GM19043 (cell line): ENCODE data around the gene CACTIN.
"Not testable (repeated sequence)": the region's sequence is repeated elsewhere in the genome, so short reads cannot be mapped to it uniquely, and the experiment has no call there.

Experiments used
- ATAC-seq: cut with Tn5 transposase; IDR thresholded peaks from one replicate; pipeline ENCODE4 v1.9.1; 2021; ENCODE audit warnings: low read depth; ENCODE audit not compliant: unreplicated experiment

CACTIN gene

GRCh38 chr19:3632739-3633558 is 6.4 kb upstream of the CACTIN start:
- no peak for ATAC-seq

GRCh38 chr19:3632098-3632497 is 5.5 kb upstream of the CACTIN start:
- ATAC-seq, result no peak

GRCh38 chr19:3631053-3631861 is 4.7 kb upstream of the CACTIN start:
- no peak for ATAC-seq

- not testable (repeated sequence) for ATAC-seq
Observed at GRCh38 chr19:3628766-3629165, 2.2 kb upstream of the CACTIN start.

GRCh38 chr19:3627351-3627723 is 747 bp upstream of the CACTIN start:
- ATAC-seq, result no peak

GRCh38 chr19:3625996-3626472 is 556 bp downstream of the CACTIN start:
- ATAC-seq, result no peak

GRCh38 chr19:3623716-3624115 is 2.9 kb downstream of the CACTIN start:
- no peak for ATAC-seq

GRCh38 chr19:3622224-3622623 is 4.4 kb downstream of the CACTIN start:
- ATAC-seq, result no peak

GRCh38 chr19:3621689-3622088 is 4.9 kb downstream of the CACTIN start:
- ATAC-seq, result no peak

GRCh38 chr19:3620817-3621547 is 5.6 kb downstream of the CACTIN start:
- ATAC-seq, result no peak

- ATAC-seq, result no peak
Observed at GRCh38 chr19:3620145-3620816, 6.3 kb downstream of the CACTIN start.

- no peak for ATAC-seq
Observed at GRCh38 chr19:3619631-3620012, 7.0 kb downstream of the CACTIN start.

- ATAC-seq, result no peak
Observed at GRCh38 chr19:3618811-3619630, 7.6 kb downstream of the CACTIN start.

- no peak for ATAC-seq
Observed at GRCh38 chr19:3618144-3618810, 8.3 kb downstream of the CACTIN start.

- no peak for ATAC-seq
Observed at GRCh38 chr19:3617463-3617862, 9.1 kb downstream of the CACTIN start.

GRCh38 chr19:3615524-3616135 is 11.0 kb downstream of the CACTIN start:
- ATAC-seq, result no peak

- ATAC-seq, result no peak
Observed at GRCh38 chr19:3614858-3615505, 11.6 kb downstream of the CACTIN start.
